Naive thymus-derived CD4-positive, alpha-beta T cell (primary cell): Measurements from ENCODE around the gene HORMAD1. TPM values are rescaled to one million over a fixed set of nuclear protein-coding genes. Genes with fewer than 3 reads are reported as not detected.
A peak's percentile ranks its signal among the peaks of the same experiment; 100 is the strongest.

Source experiments
- ATAC-seq: fragments of 150-1000 bp; cut with Tn5 transposase; 2 replicates; pipeline ENCODE4 v1.10.0; 2021; ENCODE audit warnings: mild to moderate bottlenecking, moderate library complexity
- CTCF ChIA-PET: fragments of 350-600 bp; sonication (Branson Sonifier 250); formaldehyde crosslinking; loops from one replicate; lab custom pipeline; 2021; ENCODE audit warnings: antibody characterized with exemption; lab: Charles Lee
- POLR2A ChIA-PET: fragments of 350-600 bp; sonication (Branson Sonifier 250); formaldehyde crosslinking; loops from one replicate; lab custom pipeline; 2021; ENCODE audit warnings: antibody characterized with exemption, inconsistent platforms; lab: Charles Lee
- DNase-seq, 9 donors: peaks; one replicate each; pipeline versions ENCODE4 v3.0.0 to v3.0.0-alpha.2; 2020 to 2022; ENCODE audit warnings: mixed read lengths in 1 of 9
- H3K27ac ChIP-seq: one replicate; pipeline ENCODE4 v1.7.0; 2013; ENCODE audit warnings: mild to moderate bottlenecking, low read depth, low read length, moderate library complexity
- H3K27me3 ChIP-seq, 2 donors: one replicate each; pipeline ENCODE4 v1.7.0; 2013; ENCODE audit warnings: low read length in 2 of 2, mild to moderate bottlenecking in 2 of 2, moderate library complexity in 2 of 2; ENCODE audit not compliant: control insufficient read depth in 2 of 2, insufficient read depth in 2 of 2
- H3K36me3 ChIP-seq, 3 experiments: 1 replicate in 2 of 3; 2 replicates in 1 of 3; pipeline ENCODE4 v1.7.0; 2013; ENCODE audit warnings: low read length in 3 of 3, mild to moderate bottlenecking in 3 of 3, moderate library complexity in 1 of 3; ENCODE audit not compliant: insufficient read depth in 3 of 3, control insufficient read depth in 2 of 3
- H3K4me1 ChIP-seq, 2 donors: one replicate each; pipeline ENCODE4 v1.7.0; 2013; ENCODE audit warnings: low read length in 2 of 2, mild to moderate bottlenecking in 2 of 2, moderate library complexity in 1 of 2; ENCODE audit not compliant: control insufficient read depth in 2 of 2, insufficient read depth in 2 of 2
- H3K4me3 ChIP-seq: 2 replicates; pipeline ENCODE4 v1.7.0; 2013; ENCODE audit warnings: mild to moderate bottlenecking, low read length
- H3K9me3 ChIP-seq, 3 experiments: 1 replicate in 2 of 3; 2 replicates in 1 of 3; pipeline ENCODE4 v1.7.0; 2013; ENCODE audit warnings: low read length in 3 of 3; ENCODE audit not compliant: control insufficient read depth in 2 of 3
- H3K27ac Mint-ChIP-seq, 9 donors: one replicate each; pipeline ENCODE4 v1.8.0; 2020 to 2022; ENCODE audit warnings: mixed read lengths in 9 of 9, mild to moderate bottlenecking in 8 of 9, moderate library complexity in 5 of 9, inconsistent platforms in 2 of 9
- H3K27me3 Mint-ChIP-seq, 5 donors: one replicate each; pipeline ENCODE4 v1.8.0; 2021 to 2022; ENCODE audit warnings: mixed read lengths in 5 of 5, mild to moderate bottlenecking in 1 of 5
- H3K36me3 Mint-ChIP-seq, 5 donors: one replicate each; pipeline ENCODE4 v1.8.0; 2020 to 2022; ENCODE audit warnings: mixed read lengths in 5 of 5, mild to moderate bottlenecking in 3 of 5, inconsistent platforms in 1 of 5
- H3K4me1 Mint-ChIP-seq, 7 donors: one replicate each; pipeline ENCODE4 v1.8.0; 2020 to 2022; ENCODE audit warnings: mixed read lengths in 7 of 7, mild to moderate bottlenecking in 3 of 7, inconsistent platforms in 1 of 7
- H3K4me3 Mint-ChIP-seq, 10 donors: one replicate each; pipeline ENCODE4 v1.8.0; 2020 to 2022; ENCODE audit warnings: mild to moderate bottlenecking in 10 of 10, mixed read lengths in 10 of 10, moderate library complexity in 6 of 10, inconsistent platforms in 2 of 10
- H3K9me3 Mint-ChIP-seq, 11 donors: one replicate each; pipeline ENCODE4 v1.8.0; 2020 to 2022; ENCODE audit warnings: mixed read lengths in 11 of 11, mild to moderate bottlenecking in 4 of 11, inconsistent platforms in 1 of 11, moderate library complexity in 1 of 11
- intact Hi-C, 2 donors: fragments of 100-400 bp; cut with micrococcal nuclease; formaldehyde crosslinking; loops; one replicate each; pipeline ENCODE4 v1.15.1; 2023
- polyA plus RNA-seq, 2 donors: library from polyadenylated mRNA; unstranded; fragments of 300-500 nt; fragmentation: Illumina TruSeq; gene quantifications; one replicate each; pipeline ENCODE4 v1.2.3, GENCODE V29; 2021
- total RNA-seq, 6 experiments: library from RNA in 5 of 6; stranded (reverse) in 5 of 6; gene quantifications; 1 replicate in 5 of 6; 2 replicates in 1 of 6; pipeline ENCODE4 v1.2.3 and lab custom pipeline; 2021 to 2026

HORMAD1 gene
- total and polyA plus RNA-seq, 7 experiments from 2014 or later, result 0.35 to 1.4 (median 0.45) TPM; not detected in 2

DNA sequence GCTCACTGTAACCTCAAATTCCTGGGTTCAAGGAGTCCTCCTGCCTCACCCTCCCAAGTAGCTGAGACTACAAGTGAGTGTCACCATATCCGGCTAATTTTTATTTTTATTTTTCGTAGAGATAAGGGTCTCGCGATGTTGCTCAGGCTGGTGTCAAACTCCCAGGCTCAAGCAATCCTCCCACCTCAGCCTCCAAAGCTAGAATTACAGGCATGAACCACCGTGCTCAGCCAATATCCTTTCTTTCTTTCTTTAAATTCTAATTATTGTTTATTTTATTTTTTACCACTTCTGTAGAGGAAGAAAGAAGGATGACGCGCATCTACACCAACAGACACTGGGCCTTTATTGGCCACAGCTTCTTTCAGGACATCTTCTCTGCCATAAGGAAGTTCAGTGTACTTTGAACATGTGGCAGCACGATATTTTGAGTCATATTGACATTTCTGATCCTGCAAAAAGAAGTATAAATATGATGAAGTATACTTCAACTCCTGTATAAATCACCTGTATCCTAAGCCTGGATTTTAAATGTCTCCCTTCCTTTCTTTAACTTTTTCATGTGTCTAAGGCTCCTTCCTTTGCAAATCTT, 29.1 kb upstream of the HORMAD1 start:
- CTCF ChIA-PET, result no interaction called here
- Histone ChIP-seq H3K27ac (no peak overlapping the region), H3K27me3 (no peaks in the 10 kb centered on the region), H3K36me3 (peaks cover 6 to 92% (median 31%) of the 10 kb centered on the region in 3 experiments), H3K4me3 (no peak overlapping the region), H3K9me3 (no peaks in the 10 kb centered on the region), H3K4me1 (no peaks in the 10 kb centered on the region)
- H3K36me3 Mint-ChIP-seq, result peaks cover 12 to 48% (median 32%) of the 10 kb centered on the region in 5 donors
- ATAC-seq (no peak), DNase-seq (no peak)
- no peaks in the 10 kb centered on the region for H3K27me3 Mint-ChIP-seq
- intact Hi-C loops, result no loop called here
- no peaks in the 10 kb centered on the region for H3K9me3 Mint-ChIP-seq
- H3K4me1 Mint-ChIP-seq, result peaks cover 0 to 11% (median 0%) of the 10 kb centered on the region in 7 donors
- peak overlapping the region in 2 of 9 donors; percentile 13 to 41 for H3K27ac Mint-ChIP-seq
- peak overlapping the region in 1 of 10 donors; percentile 27 for H3K4me3 Mint-ChIP-seq
- POLR2A ChIA-PET, result no interaction called here

GRCh38 chr1:150748878-150749719, 28.4 kb upstream of the HORMAD1 start:
- H3K4me3 ChIP-seq, result no peak overlapping the region
- H3K27me3 Mint-ChIP-seq, result no peaks in the 10 kb centered on the region
- peak overlapping the region in 1 of 10 donors; percentile 27 for H3K4me3 Mint-ChIP-seq
- peaks cover 0 to 11% (median 0%) of the 10 kb centered on the region in 7 donors for H3K4me1 Mint-ChIP-seq
- no peaks in the 10 kb centered on the region for H3K4me1 ChIP-seq
- no peaks in the 10 kb centered on the region for H3K9me3 ChIP-seq
- POLR2A ChIA-PET, result interaction anchor here (0.6 kb wide), 1 partner anchor 52 kb away, joined by 4 read pairs; no protein-coding TSS in a partner anchor
- CTCF ChIA-PET, result interaction anchor here (0.6 to 0.7 kb wide), 2 partner anchors 15 to 185 kb away, joined by 3 read pairs; no protein-coding TSS in a partner anchor
- peaks cover 12 to 45% (median 30%) of the 10 kb centered on the region in 5 donors for H3K36me3 Mint-ChIP-seq
- ATAC-seq (no peak), DNase-seq (no peak)
- peak overlapping the region in 4 of 9 donors; percentile 6 to 67 (median 8) for H3K27ac Mint-ChIP-seq
- intact Hi-C loops, result no loop called here
- H3K36me3 ChIP-seq, result peaks cover 0 to 87% (median 33%) of the 10 kb centered on the region in 3 experiments
- no peak overlapping the region for H3K27ac ChIP-seq
- H3K27me3 ChIP-seq, result no peaks in the 10 kb centered on the region
- H3K9me3 Mint-ChIP-seq, result no peaks in the 10 kb centered on the region

- Mint-ChIP-seq H3K36me3 (peaks cover 0 to 27% (median 11%) of the 10 kb centered on the region in 5 donors), H3K4me3 (no peak overlapping the region), H3K27ac (peak overlapping the region in 2 of 9 donors; percentile 20 to 25), H3K9me3 (no peaks in the 10 kb centered on the region), H3K4me1 (no peaks in the 10 kb centered on the region), H3K27me3 (no peaks in the 10 kb centered on the region)
- Histone ChIP-seq H3K4me1 (no peaks in the 10 kb centered on the region), H3K27me3 (no peaks in the 10 kb centered on the region), H3K4me3 (no peak overlapping the region), H3K9me3 (no peaks in the 10 kb centered on the region), H3K36me3 (peaks cover 0 to 29% (median 5%) of the 10 kb centered on the region in 3 experiments), H3K27ac (no peak overlapping the region)
- DNase-seq, result no peak
- ATAC-seq, result no peak
- CTCF ChIA-PET, result no interaction called here
- intact Hi-C loops, result no loop called here
- POLR2A ChIA-PET, result no interaction called here
Measured at GRCh38 chr1:150730130-150730721, 9.5 kb upstream of the HORMAD1 start.

DNA sequence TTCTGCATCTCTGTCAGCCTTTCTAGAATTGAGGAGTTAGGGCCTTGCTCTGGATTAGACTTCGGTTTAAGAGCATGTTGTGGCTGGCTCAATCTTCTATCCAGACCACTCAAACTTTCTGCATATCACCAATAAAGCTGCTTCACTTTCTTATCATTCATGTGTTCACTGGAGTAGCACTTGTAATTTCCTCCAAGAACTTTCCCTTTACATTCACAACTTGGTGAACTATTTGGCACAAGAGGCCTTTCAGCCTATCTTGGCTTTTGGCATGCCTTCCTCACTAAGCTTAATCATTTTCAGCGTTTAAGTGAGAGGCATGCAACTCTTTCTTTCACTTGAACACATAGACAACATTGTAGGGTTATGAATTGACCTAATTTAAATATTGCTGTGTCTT, 3.6 kb upstream of the HORMAD1 start:
- Mint-ChIP-seq H3K36me3 (peaks cover 0 to 11% (median 2%) of the 10 kb centered on the region in 5 donors), H3K4me1 (no peaks in the 10 kb centered on the region), H3K27ac (no peak overlapping the region), H3K9me3 (peaks cover 0 to 4% (median 0%) of the 10 kb centered on the region in 11 donors), H3K27me3 (peaks cover 0 to 8% (median 0%) of the 10 kb centered on the region in 5 donors), H3K4me3 (no peak overlapping the region)
- H3K4me3 ChIP-seq, result no peak overlapping the region
- H3K27me3 ChIP-seq, result no peaks in the 10 kb centered on the region
- intact Hi-C loops, result no loop called here
- POLR2A ChIA-PET, result no interaction called here
- H3K36me3 ChIP-seq, result no peaks in the 10 kb centered on the region
- no peak overlapping the region for H3K27ac ChIP-seq
- DNase-seq, result no peak
- H3K4me1 ChIP-seq, result no peaks in the 10 kb centered on the region
- ATAC-seq, result no peak
- no peaks in the 10 kb centered on the region for H3K9me3 ChIP-seq
- CTCF ChIA-PET, result no interaction called here

DNA sequence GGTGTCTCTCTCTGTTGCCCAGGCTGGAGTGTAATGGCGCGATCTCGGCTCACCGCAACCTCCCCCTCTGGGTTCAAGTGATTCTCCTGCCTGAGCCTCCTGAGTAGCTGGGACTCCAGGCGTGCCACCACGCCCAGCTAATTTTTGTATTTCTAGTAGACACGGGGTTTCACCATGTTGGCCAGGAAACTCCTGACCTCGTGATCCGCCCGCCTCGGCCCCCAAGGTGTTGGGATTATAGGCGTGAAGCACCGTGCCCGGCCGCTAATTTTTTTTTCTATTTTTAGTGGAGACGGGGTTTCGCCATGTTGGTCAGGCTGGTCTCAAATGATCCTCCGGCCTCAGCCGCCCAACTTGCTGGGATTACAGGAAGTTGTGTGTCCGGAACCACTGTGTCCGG, 597 bp downstream of the HORMAD1 start:
- H3K4me1 ChIP-seq, result no peaks in the 10 kb centered on the region
- no peak overlapping the region for H3K27ac ChIP-seq
- no peak overlapping the region for H3K4me3 ChIP-seq
- DNase-seq (no peak), ATAC-seq (no peak)
- H3K27ac Mint-ChIP-seq, result no peak overlapping the region
- ChIA-PET POLR2A (no interaction called here), CTCF (interaction anchor here (0.6 kb wide), 1 partner anchor 25 kb away, joined by 3 read pairs; no protein-coding TSS in a partner anchor)
- peaks cover 0 to 4% (median 0%) of the 10 kb centered on the region in 11 donors for H3K9me3 Mint-ChIP-seq
- H3K4me3 Mint-ChIP-seq, result no peak overlapping the region
- H3K36me3 Mint-ChIP-seq, result peaks cover 0 to 11% (median 2%) of the 10 kb centered on the region in 5 donors
- intact Hi-C loops, result no loop called here
- H3K4me1 Mint-ChIP-seq, result no peaks in the 10 kb centered on the region
- no peaks in the 10 kb centered on the region for H3K9me3 ChIP-seq
- H3K27me3 ChIP-seq, result no peaks in the 10 kb centered on the region
- no peaks in the 10 kb centered on the region for H3K36me3 ChIP-seq
- peaks cover 0 to 12% (median 0%) of the 10 kb centered on the region in 5 donors for H3K27me3 Mint-ChIP-seq

- ATAC-seq (no peak), DNase-seq (no peak)
- no peaks in the 10 kb centered on the region for H3K4me1 Mint-ChIP-seq
- H3K27me3 Mint-ChIP-seq, result peaks cover 0 to 9% (median 0%) of the 10 kb centered on the region in 5 donors
- intact Hi-C loops, result no loop called here
- ChIA-PET CTCF (interaction anchor here (1.1 kb wide), 1 partner anchor 256 kb away, joined by 3 read pairs; no protein-coding TSS in a partner anchor), POLR2A (no interaction called here)
- H3K36me3 Mint-ChIP-seq, result peaks cover 0 to 2% (median 0%) of the 10 kb centered on the region in 5 donors
- peaks cover 0 to 2% (median 0%) of the 10 kb centered on the region in 11 donors for H3K9me3 Mint-ChIP-seq
- H3K27ac Mint-ChIP-seq, result no peak overlapping the region
- no peak overlapping the region for H3K4me3 ChIP-seq
- no peaks in the 10 kb centered on the region for H3K36me3 ChIP-seq
- H3K9me3 ChIP-seq, result no peaks in the 10 kb centered on the region
- no peaks in the 10 kb centered on the region for H3K4me1 ChIP-seq
- no peak overlapping the region for H3K4me3 Mint-ChIP-seq
- H3K27me3 ChIP-seq, result no peaks in the 10 kb centered on the region
- no peak overlapping the region for H3K27ac ChIP-seq
Measured at GRCh38 chr1:150718225-150718891, 2.3 kb downstream of the HORMAD1 start.
